PC-9 (cell line): ENCODE results near the gene GLB1L3. TPM values are rescaled to one million over a fixed set of nuclear protein-coding genes. Genes with fewer than 3 reads are reported as not detected.

Experiments used
- BruUV-seq: library from RNA; stranded (reverse); fragments of 400-500 nt; replicated peaks from 2 replicates; lab custom pipeline; 2021; lab: Mats Ljungman, UMichigan
- CTCF ChIA-PET: fragments of 300-600 bp; sonication (Branson Sonifier 250); formaldehyde crosslinking; loops from one replicate; lab custom pipeline; 2022; ENCODE audit warnings: antibody characterized with exemption; lab: Charles Lee
- POLR2A ChIA-PET: fragments of 300-600 bp; sonication (Branson Sonifier 250); formaldehyde crosslinking; loops from one replicate; lab custom pipeline; 2022; ENCODE audit warnings: antibody characterized with exemption; ENCODE audit not compliant: unreplicated experiment; lab: Charles Lee
- DNase-seq, 2 experiments: peaks; one replicate each; pipeline versions ENCODE4 v3.0.0 to v3.0.0-alpha.2; 2015 to 2022; ENCODE audit warnings: mixed read lengths in 1 of 2
- H2AFZ ChIP-seq: fragments of 200-600 bp; sonication (generic); 2 replicates; pipeline ENCODE4 v1.8.1; 2017; ENCODE audit warnings: antibody characterized with exemption
- H3F3A ChIP-seq: fragments of 200-600 bp; sonication (generic); 2 replicates; pipeline ENCODE4 v1.8.1; 2017; ENCODE audit warnings: antibody characterized with exemption, mild to moderate bottlenecking, low read depth; ENCODE audit not compliant: insufficient read depth
- H3K27ac ChIP-seq: fragments of 200-600 bp; sonication (generic); 2 replicates; pipeline ENCODE4 v1.6.1; 2016; ENCODE audit warnings: mixed run types
- H3K27me3 ChIP-seq: fragments of 200-600 bp; sonication (generic); 2 replicates; pipeline ENCODE4 v1.6.1; 2016; ENCODE audit warnings: low read depth, mixed run types; ENCODE audit not compliant: insufficient read depth
- H3K36me3 ChIP-seq: fragments of 200-600 bp; sonication (generic); 2 replicates; pipeline ENCODE4 v1.6.1; 2016; ENCODE audit warnings: low read depth, mixed run types
- H3K4me1 ChIP-seq: fragments of 200-600 bp; sonication (generic); replicated peaks from 2 replicates; pipeline ENCODE4 v1.6.1; 2016; ENCODE audit warnings: mixed run types; ENCODE audit not compliant: insufficient read depth
- H3K4me2 ChIP-seq: fragments of 200-600 bp; sonication (generic); 2 replicates; pipeline ENCODE4 v1.6.1; 2017; ENCODE audit warnings: mixed run types
- H3K4me3 ChIP-seq: fragments of 200-600 bp; sonication (generic); 2 replicates; pipeline ENCODE4 v1.6.1; 2016; ENCODE audit warnings: mixed run types
- H3K79me2 ChIP-seq: fragments of 200-600 bp; sonication (generic); 2 replicates; pipeline ENCODE4 v1.6.1; 2017; ENCODE audit warnings: low read depth, mixed run types
- H3K9me2 ChIP-seq: fragments of 200-600 bp; sonication (generic); 2 replicates; pipeline ENCODE4 v1.8.1; 2017; ENCODE audit warnings: mild to moderate bottlenecking; ENCODE audit not compliant: insufficient read depth
- H3K9me3 ChIP-seq: fragments of 200-600 bp; sonication (generic); 2 replicates; pipeline ENCODE4 v1.8.1; 2016; ENCODE audit warnings: low read depth; ENCODE audit not compliant: insufficient read depth
- H4K20me1 ChIP-seq: fragments of 200-600 bp; sonication (generic); 2 replicates; pipeline ENCODE4 v1.8.1; 2017; ENCODE audit not compliant: insufficient read depth
- EZH2 ChIP-seq: fragments of 200-600 bp; sonication (generic); IDR thresholded peaks from 2 replicates; pipeline ENCODE4 v1.8.0; 2017; ENCODE audit warnings: antibody characterized with exemption, low read depth
- intact Hi-C: fragments of 100-400 bp; cut with micrococcal nuclease; formaldehyde crosslinking; loops from one replicate; pipeline ENCODE4 v1.10.0; 2022; ENCODE audit not compliant: unreplicated experiment
- total RNA-seq: library from RNA; stranded (reverse); gene quantifications from 2 replicates; pipeline ENCODE4 v1.2.3, GENCODE V29; 2021
- TF ChIP-seq, protein P1 (sequence below): fragments of 200-600 bp; sonication (generic); conservative IDR thresholded peaks from 2 replicates; pipeline ENCODE4 v1.6.1; 2017; ENCODE audit warnings: mixed run types, antibody characterized with exemption, mild to moderate bottlenecking, moderate library complexity

Gene GLB1L3
- total RNA-seq, 1 experiment from 2014 or later, result not detected

DNA sequence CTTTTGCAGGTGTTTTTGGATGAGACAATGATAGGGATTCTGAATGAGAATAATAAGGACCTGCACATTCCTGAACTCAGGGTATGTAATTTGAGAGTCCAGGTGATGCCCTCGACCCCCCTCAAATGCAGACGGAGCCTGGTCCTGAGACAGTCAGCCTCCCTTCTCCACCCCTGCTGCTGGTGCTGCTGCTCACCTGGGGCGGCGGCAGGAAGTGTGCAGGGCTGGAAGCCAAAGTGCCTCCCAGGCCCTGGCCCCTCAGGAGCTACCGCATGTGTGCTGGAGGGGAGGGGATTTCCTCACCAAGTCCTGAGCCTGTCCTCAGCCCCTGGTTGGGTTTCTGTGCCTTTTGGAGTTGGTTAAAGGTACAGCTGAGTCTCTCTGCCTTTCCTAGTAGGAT, 36.6 kb downstream of the GLB1L3 start:
- Histone ChIP-seq H3K9me2 (no peaks in the 10 kb centered on the region), H3F3A (no peaks in the 10 kb centered on the region; the same call in 1 of the 2 replicates), H3K4me2 (no peak overlapping the region), H4K20me1 (no peaks in the 10 kb centered on the region), H3K27me3 (peaks cover 38% of the 10 kb centered on the region), H3K4me1 (no peaks in the 10 kb centered on the region), H3K4me3 (no peak overlapping the region), H3K9me3 (peaks cover 6% of the 10 kb centered on the region; the same call in 1 of the 2 replicates), H2AFZ (no peak overlapping the region), H3K79me2 (no peaks in the 10 kb centered on the region), H3K27ac (no peak overlapping the region), H3K36me3 (no peaks in the 10 kb centered on the region)
- intact Hi-C loops, result no loop called here
- CTCF ChIA-PET, result no interaction called here
- no peak for DNase-seq
- no TSS peak for BruUV-seq
- POLR2A ChIA-PET, result no interaction called here
- TF ChIP-seq EZH2, result no peak
- TF ChIP-seq, protein P1, sequence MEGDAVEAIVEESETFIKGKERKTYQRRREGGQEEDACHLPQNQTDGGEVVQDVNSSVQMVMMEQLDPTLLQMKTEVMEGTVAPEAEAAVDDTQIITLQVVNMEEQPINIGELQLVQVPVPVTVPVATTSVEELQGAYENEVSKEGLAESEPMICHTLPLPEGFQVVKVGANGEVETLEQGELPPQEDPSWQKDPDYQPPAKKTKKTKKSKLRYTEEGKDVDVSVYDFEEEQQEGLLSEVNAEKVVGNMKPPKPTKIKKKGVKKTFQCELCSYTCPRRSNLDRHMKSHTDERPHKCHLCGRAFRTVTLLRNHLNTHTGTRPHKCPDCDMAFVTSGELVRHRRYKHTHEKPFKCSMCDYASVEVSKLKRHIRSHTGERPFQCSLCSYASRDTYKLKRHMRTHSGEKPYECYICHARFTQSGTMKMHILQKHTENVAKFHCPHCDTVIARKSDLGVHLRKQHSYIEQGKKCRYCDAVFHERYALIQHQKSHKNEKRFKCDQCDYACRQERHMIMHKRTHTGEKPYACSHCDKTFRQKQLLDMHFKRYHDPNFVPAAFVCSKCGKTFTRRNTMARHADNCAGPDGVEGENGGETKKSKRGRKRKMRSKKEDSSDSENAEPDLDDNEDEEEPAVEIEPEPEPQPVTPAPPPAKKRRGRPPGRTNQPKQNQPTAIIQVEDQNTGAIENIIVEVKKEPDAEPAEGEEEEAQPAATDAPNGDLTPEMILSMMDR, result no peak

DNA sequence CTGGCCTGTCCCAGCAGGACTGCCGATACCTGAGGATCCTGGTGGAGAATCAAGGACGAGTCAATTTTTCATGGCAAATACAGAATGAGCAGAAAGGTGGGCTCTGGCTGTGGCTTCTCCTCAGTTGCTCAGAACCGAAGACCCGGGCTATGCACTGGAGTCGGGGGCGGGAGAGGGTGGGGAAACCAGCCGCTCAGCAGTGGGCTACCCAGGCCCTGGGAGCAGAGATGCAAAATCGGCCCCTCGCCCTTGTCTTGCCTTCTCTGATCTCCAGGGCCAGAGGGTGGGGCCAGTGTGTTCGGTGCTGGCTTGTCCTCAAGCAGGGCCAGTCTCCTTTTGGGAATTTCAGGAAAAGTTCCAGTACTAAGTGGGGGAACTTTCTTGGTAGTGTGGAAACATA, 37.2 kb downstream of the GLB1L3 start:
- H3K36me3 ChIP-seq, result no peaks in the 10 kb centered on the region
- no peak overlapping the region for H3K4me2 ChIP-seq
- no peaks in the 10 kb centered on the region for H3K79me2 ChIP-seq
- peaks cover 6% of the 10 kb centered on the region; the same call in 1 of the 2 replicates for H3K9me3 ChIP-seq
- POLR2A ChIA-PET, result no interaction called here
- H2AFZ ChIP-seq, result no peak overlapping the region
- H3K27me3 ChIP-seq, result peaks cover 38% of the 10 kb centered on the region
- H3K27ac ChIP-seq, result no peak overlapping the region
- intact Hi-C loops, result no loop called here
- BruUV-seq, result no TSS peak
- H4K20me1 ChIP-seq, result no peaks in the 10 kb centered on the region
- TF ChIP-seq EZH2, result no peak
- TF ChIP-seq, protein P1, result no peak
- CTCF ChIA-PET, result no interaction called here
- no peak overlapping the region for H3K4me3 ChIP-seq
- H3K4me1 ChIP-seq, result no peaks in the 10 kb centered on the region
- H3F3A ChIP-seq, result no peaks in the 10 kb centered on the region; the same call in 1 of the 2 replicates
- DNase-seq, result no peak
- H3K9me2 ChIP-seq, result no peaks in the 10 kb centered on the region

DNA sequence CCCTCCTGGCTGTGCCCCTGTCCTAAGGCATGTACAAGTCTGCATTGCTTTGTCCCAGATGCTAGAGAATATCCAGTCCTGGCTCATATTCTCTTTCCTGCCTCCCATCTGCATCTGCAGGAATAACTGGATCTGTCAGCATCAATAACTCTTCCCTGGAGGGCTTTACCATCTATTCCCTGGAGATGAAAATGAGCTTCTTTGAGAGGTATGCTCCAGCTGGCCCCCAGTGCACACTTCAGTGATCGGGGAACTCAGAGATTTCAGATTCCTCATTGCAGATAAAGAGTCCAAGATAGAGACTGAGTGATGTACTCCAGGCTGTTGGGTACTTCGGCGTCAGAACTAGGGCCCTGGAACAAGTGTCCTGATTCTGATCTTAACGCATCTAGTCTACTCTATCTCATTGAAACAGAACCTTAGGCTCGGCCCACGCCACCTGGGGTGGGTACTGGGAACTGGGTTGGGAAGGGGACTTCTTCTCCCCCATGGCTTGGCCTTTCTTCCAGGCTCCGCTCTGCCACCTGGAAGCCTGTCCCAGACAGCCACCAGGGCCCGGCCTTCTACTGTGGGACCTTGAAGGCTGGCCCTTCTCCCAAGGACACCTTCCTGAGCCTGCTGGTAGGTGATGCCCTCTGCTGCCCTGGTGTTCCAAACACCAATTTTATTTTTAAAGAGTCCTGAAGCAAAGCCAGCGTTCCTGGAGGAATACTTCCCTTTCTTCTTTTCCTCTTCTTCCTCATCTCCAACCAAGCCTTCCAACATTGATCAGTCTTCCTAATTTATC, 37.8 kb downstream of the GLB1L3 start:
- BruUV-seq, result no TSS peak
- Histone ChIP-seq H3K9me2 (no peaks in the 10 kb centered on the region), H3K27me3 (peaks cover 41% of the 10 kb centered on the region), H3K79me2 (no peaks in the 10 kb centered on the region), H4K20me1 (no peaks in the 10 kb centered on the region), H3K4me3 (no peak overlapping the region), H2AFZ (no peak overlapping the region), H3K27ac (no peak overlapping the region), H3K36me3 (no peaks in the 10 kb centered on the region), H3K9me3 (peaks cover 6% of the 10 kb centered on the region; the same call in 1 of the 2 replicates), H3F3A (no peaks in the 10 kb centered on the region; the same call in 1 of the 2 replicates), H3K4me1 (no peaks in the 10 kb centered on the region), H3K4me2 (no peak overlapping the region)
- TF ChIP-seq, protein P1, result no peak
- no peak for TF ChIP-seq EZH2
- no peak for DNase-seq
- ChIA-PET POLR2A (no interaction called here), CTCF (no interaction called here)
- intact Hi-C loops, result no loop called here
